Measurements from ENCODE around the gene SNF8. TPM values are rescaled to one million over a fixed set of nuclear protein-coding genes. Genes with fewer than 3 reads are reported as not detected.

SNF8 gene
- total and polyA plus RNA-seq, 2 of the 4 experiments (the other 2 are of a cell fraction): 171 to 181 TPM

DNA sequence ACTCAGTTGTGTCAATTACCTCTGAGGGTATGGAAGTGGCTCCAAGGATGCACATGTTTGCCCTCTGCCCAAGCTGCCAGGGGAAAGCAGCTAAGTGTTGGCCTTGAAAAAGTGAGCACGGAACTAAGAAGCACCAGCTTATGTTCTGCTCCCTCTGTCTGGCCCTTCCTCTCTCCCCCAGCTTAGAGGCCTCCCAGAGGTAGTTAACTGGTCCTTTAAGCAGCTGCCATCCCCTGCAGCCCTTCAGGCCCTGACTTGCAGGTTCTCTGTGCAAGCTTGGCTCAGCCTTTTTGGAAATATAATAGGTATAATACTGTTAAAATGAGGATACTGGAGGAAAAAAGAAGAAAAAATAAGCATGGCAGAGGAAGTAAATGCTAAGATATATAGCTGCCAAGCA is 43.4 kb downstream of the SNF8 start:
- BruUV-seq (replicated peaks): no TSS peak

More for the DNA sequence above, 43.4 kb downstream of the SNF8 start:
- Histone ChIP-seq H3K36me3 (ENCODE audit: control insufficient read depth, insufficient read depth, low read length) (peaks cover 6% of the 10 kb centered on the region; the same call in 1 of the 2 replicates), H2BK5ac (ENCODE audit: low read depth, low read length, poor library complexity, severe bottlenecking) (no peak overlapping the region), H4K91ac (ENCODE audit: insufficient read depth, low read depth, low read length) (no peak overlapping the region), H2BK20ac (ENCODE audit: low read depth, low read length) (no peak overlapping the region), H3K9ac (ENCODE audit: low read depth, low read length) (no peak overlapping the region), H3K4me3 (ENCODE audit: insufficient read depth, low read depth, low read length) (no peak overlapping the region), H4K8ac (ENCODE audit: low read depth in 2 of 2, low read length in 2 of 2) (no peak overlapping the region), H3K14ac (replicated peaks; ENCODE audit: low read depth, low read length) (no peak overlapping the region), H3K4me1 (ENCODE audit: control insufficient read depth, insufficient read depth, low read length) (peaks cover 3% of the 10 kb centered on the region), H3K4me2 (ENCODE audit: low read depth, low read length) (no peak overlapping the region), H3K9me3 (ENCODE audit: control insufficient read depth, insufficient read depth, low read length) (no peaks in the 10 kb centered on the region), H2BK15ac (ENCODE audit: low read depth, low read length) (no peak overlapping the region), H3K18ac (ENCODE audit: low read depth, low read length) (no peak overlapping the region), H3K56ac (ENCODE audit: extremely low read depth, insufficient read depth, low read length) (no peak overlapping the region), H2BK120ac (ENCODE audit: low read depth, low read length) (no peak overlapping the region), H3K9me1 (ENCODE audit: insufficient read depth, low read length) (peaks cover 7% of the 10 kb centered on the region; the same call in 1 of the 2 replicates), H2AK5ac (ENCODE audit: low read depth, low read length) (no peak overlapping the region), H3K27me3 (ENCODE audit: control insufficient read depth, insufficient read depth, low read length) (no peaks in the 10 kb centered on the region), H3K79me1 (ENCODE audit: low read depth in 1 of 2, low read length in 2 of 2) (no peaks in the 10 kb centered on the region; a peak in 1 of 4 replicates), H3K27ac (ENCODE audit: insufficient read depth, low read length) (no peak overlapping the region), H2AK9ac (replicated peaks; ENCODE audit: low read depth, low read length, poor library complexity) (no peak overlapping the region), H3K23ac (ENCODE audit: low read depth, low read length) (no peak overlapping the region), H4K5ac (ENCODE audit: low read depth, low read length) (no peak overlapping the region), H4K20me1 (ENCODE audit: insufficient read depth, low read length) (no peaks in the 10 kb centered on the region), H3K4ac (ENCODE audit: low read depth, low read length) (no peak overlapping the region), H2AFZ (replicated peaks; ENCODE audit: low read length, poor library complexity) (no peak overlapping the region)
- ATAC-seq (ENCODE audit: low read depth) (no peak), DNase-seq (no peak)
- WGBS, 2 experiments (ENCODE audit: extremely low coverage in 2 of 2, insufficient read length in 1 of 2): no CpG with 5 or more reads among the region's 1 CpG
- intact Hi-C loops (cut with micrococcal nuclease): no loop called here
- in situ Hi-C loops (cut with MboI; ENCODE audit: low sequenced_read_pairs): no loop called here
- TF ChIP-seq CHD1 (IDR thresholded peaks at IDR 0.05; ENCODE audit: low read depth, low read length) (no peak), MAZ (IDR thresholded peaks at IDR 0.05; ENCODE audit: borderline replicate concordance, low read depth, low read length) (no peak), RFX5 (IDR thresholded peaks at IDR 0.05; ENCODE audit: low read depth, low read length) (no peak), MAFK (IDR thresholded peaks at IDR 0.05; ENCODE audit: low read depth, low read length) (no peak), RCOR1 (IDR thresholded peaks at IDR 0.05; ENCODE audit: insufficient replicate concordance, low read length) (no peak), BHLHE40 (IDR thresholded peaks at IDR 0.05; ENCODE audit: low read depth, low read length) (no peak), CTCF (conservative IDR thresholded peaks at IDR 0.05; ENCODE audit: low read depth, low read length) (no peak), SMC3 (IDR thresholded peaks at IDR 0.05; ENCODE audit: low read depth, low read length) (no peak), CEBPB (IDR thresholded peaks at IDR 0.05; ENCODE audit: low read depth, low read length) (no peak), POLR2A (IDR thresholded peaks at IDR 0.05; ENCODE audit: low read depth, low read length) (no peak), RAD21 (IDR thresholded peaks at IDR 0.05; ENCODE audit: low read length) (no peak), NFE2L2 (IDR thresholded peaks at IDR 0.05; ENCODE audit: low read depth, low read length) (no peak), MXI1 (IDR thresholded peaks at IDR 0.05; ENCODE audit: borderline replicate concordance, low read depth, low read length) (no peak)
- TF ChIP-seq, protein P1, sequence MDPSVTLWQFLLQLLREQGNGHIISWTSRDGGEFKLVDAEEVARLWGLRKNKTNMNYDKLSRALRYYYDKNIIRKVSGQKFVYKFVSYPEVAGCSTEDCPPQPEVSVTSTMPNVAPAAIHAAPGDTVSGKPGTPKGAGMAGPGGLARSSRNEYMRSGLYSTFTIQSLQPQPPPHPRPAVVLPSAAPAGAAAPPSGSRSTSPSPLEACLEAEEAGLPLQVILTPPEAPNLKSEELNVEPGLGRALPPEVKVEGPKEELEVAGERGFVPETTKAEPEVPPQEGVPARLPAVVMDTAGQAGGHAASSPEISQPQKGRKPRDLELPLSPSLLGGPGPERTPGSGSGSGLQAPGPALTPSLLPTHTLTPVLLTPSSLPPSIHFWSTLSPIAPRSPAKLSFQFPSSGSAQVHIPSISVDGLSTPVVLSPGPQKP (IDR thresholded peaks at IDR 0.05; ENCODE audit: borderline replicate concordance, low read depth, low read length): no peak
- CTCF ChIA-PET: no interaction called here
- dilution Hi-C loops (cut with HindIII; ENCODE audit: low sequenced_read_pairs, unreplicated experiment): loop anchor here (25.0 kb wide), 1 partner anchor 136 kb away; no protein-coding TSS in a partner anchor
- POLR2A ChIA-PET (ENCODE audit: unreplicated experiment): interaction anchor here (0.6 kb wide), 1 partner anchor 9 kb away, joined by 3 read pairs; the partner anchor contains the start of gene ATP5MC1
